Endometrium (tissue), 2 donors: Measurements from ENCODE around the gene CLEC3A.
"Not testable (repeated sequence)": the region's sequence is repeated elsewhere in the genome, so short reads cannot be mapped to it uniquely, and the experiment has no call there.

Experiments
- FAIRE-seq: peaks from 2 replicates; lab custom pipeline; 2012; peaks lifted over from hg19 to GRCh38; lab: Jason Lieb, UNC
- donor health status: control.
- donor health status: control.

Gene CLEC3A

GRCh38 chr16:78034530-78034929, 12.2 kb downstream of the CLEC3A start:
- no peak for FAIRE-seq

DNA sequence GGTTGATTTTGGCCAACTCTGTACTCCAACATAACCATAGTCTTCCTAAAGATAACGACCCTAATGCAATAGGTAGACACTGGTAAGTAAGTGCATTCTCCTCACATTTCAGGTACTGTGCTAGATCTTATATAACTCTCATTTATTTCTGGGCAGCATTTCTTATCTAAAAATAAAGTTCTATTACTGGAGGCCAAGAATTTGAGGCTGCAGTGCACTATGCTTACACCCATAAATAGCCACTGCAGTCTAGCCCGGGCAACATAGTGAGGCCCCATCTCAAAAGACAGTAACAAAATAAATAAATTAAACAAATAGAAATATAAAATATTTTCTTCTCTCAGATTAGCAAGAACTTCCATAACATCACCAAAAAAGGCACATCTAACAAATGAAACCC, 12.7 kb downstream of the CLEC3A start:
- no peak for FAIRE-seq

GRCh38 chr16:78040396-78040795, 18.0 kb downstream of the CLEC3A start:
- FAIRE-seq = no peak

GRCh38 chr16:78045865-78046581, 23.7 kb downstream of the CLEC3A start:
- FAIRE-seq = no peak

DNA sequence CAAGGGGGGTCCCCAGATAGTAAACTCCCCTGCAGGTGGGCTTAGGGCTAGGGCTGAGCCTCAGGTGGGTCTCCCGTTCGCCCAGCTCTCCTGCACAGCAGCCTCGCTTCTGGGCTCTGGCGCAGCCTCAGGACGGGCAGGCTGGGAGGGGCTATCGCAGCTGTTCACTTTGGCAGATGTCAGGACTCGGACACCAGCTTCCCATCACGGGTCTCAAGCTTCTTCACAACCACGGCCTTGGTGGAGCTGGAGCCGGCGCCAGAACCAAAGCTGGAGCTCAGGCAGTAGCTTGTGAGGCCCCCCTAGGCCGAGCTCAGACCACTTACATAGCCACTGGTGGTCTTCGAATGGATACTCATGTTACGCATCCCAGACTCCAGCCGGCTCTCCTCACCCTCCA, 26.0 kb downstream of the CLEC3A start:
- no peak for FAIRE-seq

DNA sequence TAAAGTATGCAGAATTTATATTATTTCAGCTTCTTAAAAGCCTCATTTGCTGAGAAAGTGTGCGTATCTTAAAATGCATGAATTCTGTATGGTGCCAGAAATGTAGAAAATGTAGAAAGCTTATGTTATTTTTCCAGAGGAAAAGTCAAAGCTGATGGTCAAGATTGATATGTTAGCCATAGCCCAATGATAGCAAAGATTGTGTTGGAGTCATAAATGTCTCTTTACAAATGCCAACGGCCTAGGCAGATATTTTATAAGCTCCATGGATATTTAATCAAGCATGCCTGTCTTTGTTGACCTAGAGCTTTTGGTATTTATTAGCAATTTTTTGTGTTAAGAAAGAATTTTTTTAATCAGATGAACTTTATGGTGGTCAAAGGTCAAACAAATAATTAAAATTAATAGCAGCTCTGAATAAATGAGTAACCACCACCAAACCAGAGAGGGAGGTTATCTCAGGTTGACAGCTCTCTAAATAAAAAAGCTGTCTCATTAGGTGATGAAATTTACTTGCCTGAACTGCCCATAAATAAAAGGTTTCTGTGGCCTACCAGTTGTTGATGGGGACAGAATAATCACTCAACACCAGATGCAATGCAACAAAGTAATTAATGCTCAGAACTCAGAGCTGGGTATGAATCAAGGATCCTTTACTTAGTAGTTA, 28.5 kb downstream of the CLEC3A start:
- no peak for FAIRE-seq

GRCh38 chr16:78057803-78058564, 35.6 kb downstream of the CLEC3A start:
- no peak for FAIRE-seq

DNA sequence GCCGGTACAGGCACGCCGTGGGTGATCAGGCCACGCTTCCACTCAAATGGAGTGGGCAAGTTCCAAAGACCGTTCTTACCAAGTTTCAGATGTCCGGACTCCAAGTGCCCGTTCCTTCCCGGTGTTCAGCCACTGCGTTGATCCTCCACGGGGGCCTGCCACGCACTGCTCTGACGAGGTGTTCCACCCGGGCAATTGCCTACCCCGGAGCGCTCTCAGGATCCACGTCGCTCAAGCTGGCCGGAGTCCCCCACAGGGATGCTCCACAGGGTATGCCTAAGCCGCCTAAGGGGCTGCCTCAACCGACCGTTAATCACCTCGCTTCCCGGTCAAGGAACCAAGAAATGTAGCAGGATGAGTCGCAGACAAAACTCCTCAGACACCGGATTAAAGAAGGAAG, 37.5 kb downstream of the CLEC3A start:
- FAIRE-seq = not testable (repeated sequence)

GRCh38 chr16:78060295-78060694, 37.9 kb downstream of the CLEC3A start:
- no peak for FAIRE-seq

DNA sequence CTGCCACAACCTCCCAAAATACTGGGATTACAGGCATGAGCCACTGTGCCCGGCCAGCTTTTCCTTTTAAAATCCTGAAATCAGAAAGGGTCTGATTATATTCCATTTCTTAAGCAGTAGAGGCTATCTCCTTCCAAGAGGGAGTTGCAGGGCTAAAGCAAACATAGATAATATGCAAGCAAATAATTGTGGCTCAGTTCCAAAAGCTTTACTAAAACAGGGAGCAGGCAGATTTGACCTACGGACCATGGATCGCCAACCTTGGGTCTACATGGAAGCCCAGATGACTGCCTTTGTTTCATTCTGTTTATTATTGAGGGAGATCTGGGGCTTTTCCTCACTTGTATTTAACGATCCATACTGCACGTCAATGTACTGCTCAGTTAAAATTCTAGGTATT, 38.5 kb downstream of the CLEC3A start:
- FAIRE-seq = no peak

- FAIRE-seq = no peak
Observed at GRCh38 chr16:78065319-78065718, 43.0 kb downstream of the CLEC3A start.

GRCh38 chr16:78069913-78070312, 47.6 kb downstream of the CLEC3A start:
- no peak for FAIRE-seq

GRCh38 chr16:78072275-78072674, 49.9 kb downstream of the CLEC3A start:
- no peak for FAIRE-seq

- no peak for FAIRE-seq
Observed at GRCh38 chr16:78075800-78076199, 53.5 kb downstream of the CLEC3A start.

DNA sequence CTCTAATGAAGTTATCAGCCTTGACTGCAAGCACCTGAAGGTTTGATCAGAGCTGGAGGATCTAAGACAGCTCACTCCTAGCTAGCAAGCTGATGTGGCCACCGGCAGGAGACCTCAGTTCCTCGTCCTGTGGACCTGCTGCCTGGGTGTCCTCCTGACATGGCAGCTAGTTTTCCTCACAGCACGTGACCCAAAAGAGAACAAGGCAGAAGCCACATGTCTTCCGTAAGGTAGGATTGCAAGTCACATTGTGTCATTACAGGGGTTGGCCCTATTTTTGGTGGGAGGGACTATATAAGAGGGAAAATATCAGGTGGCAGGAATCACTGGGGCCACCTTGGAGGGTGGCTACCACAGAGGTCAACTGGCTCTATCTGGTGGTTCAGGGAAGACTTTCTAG, 59.0 kb downstream of the CLEC3A start:
- FAIRE-seq = no peak
